WTC11 (cell line): Measurements from ENCODE around the gene MYCBP.

Source experiments
- ATF2 ChIP-seq: sonication (generic); formaldehyde crosslinking; IDR thresholded peaks from 2 replicates; pipeline ENCODE4 v1.8.1; 2022; ENCODE audit warnings: low read depth, missing genetic modification reagents, borderline replicate concordance
- CBFB ChIP-seq: sonication (generic); formaldehyde crosslinking; IDR thresholded peaks from 2 replicates; pipeline ENCODE4 v1.8.1; 2022; ENCODE audit warnings: mild to moderate bottlenecking, low read depth, missing genetic modification reagents
- CTCF ChIP-seq: fragments of 200-600 bp; IDR thresholded peaks from 2 replicates; pipeline ENCODE4 v1.8.0; 2022; ENCODE audit warnings: antibody characterized with exemption
- ESRRA ChIP-seq: sonication (generic); formaldehyde crosslinking; IDR thresholded peaks from 2 replicates; pipeline ENCODE4 v1.8.1; 2022; ENCODE audit warnings: mild to moderate bottlenecking, missing genetic modification reagents, borderline replicate concordance
- IRF2 ChIP-seq: sonication (generic); formaldehyde crosslinking; IDR thresholded peaks from 2 replicates; pipeline ENCODE4 v1.8.0; 2022; ENCODE audit warnings: low read depth, missing genetic modification reagents, borderline replicate concordance
- NR3C1 ChIP-seq: sonication (generic); formaldehyde crosslinking; conservative IDR thresholded peaks from 2 replicates; pipeline ENCODE4 v1.8.1; 2023; ENCODE audit warnings: low read depth, mild to moderate bottlenecking, missing genetic modification reagents
- ZNF219 ChIP-seq: sonication (generic); formaldehyde crosslinking; IDR thresholded peaks from 2 replicates; pipeline ENCODE4 v1.8.0; 2023; ENCODE audit warnings: missing genetic modification reagents, mild to moderate bottlenecking, borderline replicate concordance
- ZNF263 ChIP-seq: sonication (generic); formaldehyde crosslinking; IDR thresholded peaks from 2 replicates; pipeline ENCODE4 v1.8.1; 2022; ENCODE audit warnings: low read depth, mild to moderate bottlenecking, moderate library complexity, missing genetic modification reagents
- TF ChIP-seq, protein P1 (sequence below): sonication (generic); formaldehyde crosslinking; conservative IDR thresholded peaks from 2 replicates; pipeline ENCODE4 v1.8.1; 2022; ENCODE audit warnings: mild to moderate bottlenecking, missing genetic modification reagents

DNA sequence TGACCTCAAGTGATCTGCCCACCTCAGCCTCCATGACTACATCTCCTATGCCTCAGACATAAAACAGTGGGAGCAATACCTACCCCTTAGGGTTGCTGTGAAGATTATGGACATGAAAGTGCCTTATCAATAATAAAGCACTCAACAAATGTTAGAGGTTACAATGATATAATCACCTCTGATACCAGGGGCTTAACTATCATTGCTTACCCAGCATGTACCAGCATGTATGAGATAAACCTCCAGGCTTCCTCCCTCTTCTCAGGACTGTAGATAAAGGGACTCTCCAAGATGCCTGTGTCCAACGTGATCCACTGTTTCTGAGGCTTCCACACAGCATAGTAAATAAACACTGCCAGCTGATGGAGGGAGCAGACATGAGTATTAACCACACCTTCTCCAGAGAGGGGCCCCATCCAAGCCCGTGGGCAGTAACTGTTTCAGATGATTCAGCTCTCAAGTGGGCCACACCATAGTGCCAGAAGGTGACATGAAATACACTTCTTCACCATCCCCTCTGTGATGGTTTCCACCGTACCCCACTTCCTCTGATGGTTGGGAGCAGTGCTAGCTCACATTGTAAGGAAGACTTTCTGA is 42.3 kb upstream of the MYCBP start:
- no peak for TF ChIP-seq CTCF
- TF ChIP-seq NR3C1, result no peak
- no peak for TF ChIP-seq ZNF219
- TF ChIP-seq ESRRA (CRISPR knock-in tag), result no peak
- TF ChIP-seq, protein P1, sequence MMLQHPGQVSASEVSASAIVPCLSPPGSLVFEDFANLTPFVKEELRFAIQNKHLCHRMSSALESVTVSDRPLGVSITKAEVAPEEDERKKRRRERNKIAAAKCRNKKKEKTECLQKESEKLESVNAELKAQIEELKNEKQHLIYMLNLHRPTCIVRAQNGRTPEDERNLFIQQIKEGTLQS, result no peak
- TF ChIP-seq CBFB (CRISPR knock-in tag), result no peak
- no peak for TF ChIP-seq ATF2 (CRISPR knock-in tag)
- no peak for TF ChIP-seq ZNF263 (CRISPR knock-in tag)
- no peak for TF ChIP-seq IRF2 (CRISPR knock-in tag)
